IPS-18c (cell line): ENCODE results near the gene KCNK7.
A peak's percentile ranks its signal among the peaks of the same experiment; 100 is the strongest.

ENCODE experiments used
- H3K4me3 ChIP-seq: 2 replicates; pipeline ENCODE4 v1.7.0; 2013; ENCODE audit warnings: low read depth, mild to moderate bottlenecking, low read length, moderate library complexity; ENCODE audit not compliant: insufficient read depth
- H3K9me3 ChIP-seq: one replicate; pipeline ENCODE4 v1.6.1; 2013; ENCODE audit warnings: mild to moderate bottlenecking, low read length, moderate library complexity; ENCODE audit not compliant: control insufficient read depth, insufficient read depth

Gene KCNK7

DNA sequence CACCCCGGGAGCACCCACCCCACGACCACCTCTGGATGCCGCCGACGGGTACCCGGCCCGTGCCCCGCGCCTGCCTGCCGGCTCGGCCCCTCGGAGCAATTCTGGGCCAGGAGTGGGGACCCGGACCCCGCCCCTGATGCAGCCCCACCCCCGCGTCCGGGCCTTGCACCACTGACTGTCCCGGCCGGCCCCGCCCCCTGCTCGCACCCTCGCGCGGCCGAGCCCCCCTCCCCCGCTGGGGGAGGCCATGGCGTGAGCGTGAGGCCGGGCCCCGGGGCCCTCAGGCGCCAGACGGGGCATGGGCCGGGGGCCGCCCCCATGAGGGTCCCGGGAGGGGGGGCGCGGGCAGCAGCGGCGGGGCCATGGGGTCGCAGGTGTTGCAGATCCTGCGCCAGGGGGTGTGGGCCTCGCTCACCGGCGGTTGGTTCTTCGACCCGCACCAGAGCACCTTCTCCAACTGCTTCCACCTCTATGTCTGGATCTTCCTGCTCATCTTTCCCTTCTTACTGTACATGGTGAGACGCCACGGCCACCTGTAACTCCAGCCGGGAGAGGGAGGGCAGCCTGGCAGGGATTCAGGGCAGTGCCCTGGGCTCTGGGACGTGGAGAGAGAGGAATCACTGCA is 20.5 kb upstream of the KCNK7 start:
- peak overlapping the region; percentile 89 for H3K4me3 ChIP-seq
- H3K9me3 ChIP-seq = peaks cover 3% of the 10 kb centered on the region

DNA sequence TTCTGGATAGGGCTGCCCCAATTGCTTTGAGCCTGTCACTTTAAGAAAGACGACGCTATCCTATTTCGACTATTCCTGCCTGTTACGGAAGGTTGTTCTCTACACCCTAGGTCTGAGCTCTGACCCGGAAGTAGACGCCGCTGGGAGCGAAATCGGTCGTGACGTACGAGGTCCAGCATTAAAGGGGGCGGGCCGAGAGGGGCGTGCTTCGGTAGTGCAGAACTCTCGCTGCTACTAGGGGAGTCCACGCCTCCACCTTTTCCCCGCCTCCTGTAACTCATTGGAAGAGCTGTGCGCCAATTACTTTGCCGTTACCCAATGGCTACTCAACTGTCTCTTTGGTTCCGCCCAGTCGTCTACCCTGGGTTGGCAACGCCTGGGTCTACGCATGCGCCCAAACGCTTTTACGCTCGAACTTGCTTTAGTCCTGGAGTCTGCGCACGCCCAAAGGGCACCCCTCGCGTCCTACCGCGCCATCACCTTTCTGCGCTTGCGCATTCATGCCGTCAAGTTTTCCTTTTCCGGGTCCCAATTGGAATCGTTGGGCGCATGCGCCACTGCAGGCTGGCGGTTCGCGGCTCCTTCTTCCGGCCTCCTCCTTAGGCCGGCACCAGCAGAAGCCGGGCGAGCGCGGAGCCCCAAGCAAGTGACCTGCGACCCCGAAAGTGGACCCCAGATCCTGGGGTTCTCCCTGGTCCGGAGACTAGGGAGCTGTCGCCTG is 19.8 kb upstream of the KCNK7 start, which contains the start of gene PCNX3:
Gene PCNX3 (plus strand): TSS at position 548 of the 721 bp plus-strand sequence. CDS start 536 bp downstream, outside the sequence.
- H3K4me3 ChIP-seq = peak within 1 kb of the TSS; percentile 89
- peaks cover 3% of the 10 kb centered on the region for H3K9me3 ChIP-seq

DNA sequence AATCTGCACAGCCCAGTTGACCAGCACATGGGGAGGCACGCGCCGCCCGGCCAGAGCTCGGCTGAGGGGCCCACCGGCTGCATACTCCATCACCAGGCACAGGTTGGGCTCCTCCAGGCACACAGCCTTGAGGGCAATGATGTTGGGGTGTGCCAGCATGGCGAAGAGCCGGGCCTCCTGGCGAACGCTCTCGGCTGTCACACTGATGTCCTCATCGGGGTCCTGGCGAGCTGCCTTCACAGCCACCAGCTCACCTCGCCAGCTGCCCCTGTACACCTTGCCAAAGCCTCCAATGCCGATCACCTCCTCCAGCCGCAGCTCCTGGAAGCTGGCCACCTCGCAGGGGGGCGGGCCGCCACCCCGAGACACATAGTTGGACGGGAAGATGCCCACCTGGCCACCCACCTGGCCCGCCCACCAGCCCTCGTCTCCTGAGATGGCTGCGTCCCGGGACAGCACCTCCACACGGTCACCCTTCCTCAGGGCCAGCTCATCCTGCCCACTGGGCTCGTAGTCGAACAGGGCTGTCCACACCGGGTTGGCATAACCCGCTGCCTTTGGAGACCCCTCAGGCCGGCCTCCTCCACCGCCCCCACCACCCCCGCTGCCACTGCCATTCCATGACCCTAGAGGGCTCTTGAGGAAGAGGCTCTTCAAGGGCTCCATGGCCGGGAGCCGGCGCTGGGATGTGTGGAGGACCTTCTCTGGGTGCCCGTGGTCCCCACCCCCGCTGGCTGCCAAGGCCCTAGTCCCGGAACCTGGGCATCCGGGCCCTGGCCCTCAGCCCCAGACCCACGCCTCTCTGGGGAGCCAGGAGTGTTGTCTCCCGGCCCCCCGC is 17.7 kb upstream of the KCNK7 start:
- Histone ChIP-seq H3K4me3 (peak overlapping the region; percentile 82), H3K9me3 (peaks cover 3% of the 10 kb centered on the region)

DNA sequence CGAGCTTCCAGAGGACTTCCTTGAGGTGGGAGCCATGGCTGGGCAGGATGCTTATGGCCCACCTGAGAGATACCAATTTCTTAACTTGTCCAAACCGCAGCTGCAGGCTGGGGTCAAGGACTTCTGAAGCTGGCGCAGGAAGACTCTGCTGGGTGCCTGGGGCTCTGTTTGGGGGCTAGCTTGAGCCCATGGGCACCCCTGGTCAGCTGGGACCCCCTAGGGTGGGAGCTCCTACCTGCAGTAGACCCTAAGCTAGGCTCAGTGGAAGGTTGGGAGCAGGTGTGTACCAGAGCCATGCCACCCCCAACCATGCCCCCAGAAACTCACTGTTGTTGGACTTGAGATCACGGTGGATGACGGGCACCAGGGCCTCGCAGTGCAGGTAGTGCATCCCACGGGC is 17.1 kb upstream of the KCNK7 start:
- Histone ChIP-seq H3K4me3 (peak overlapping the region; percentile 6; the same call in 1 of the 2 replicates), H3K9me3 (peaks cover 5% of the 10 kb centered on the region)

- peaks cover 5% of the 10 kb centered on the region for H3K9me3 ChIP-seq
- H3K4me3 ChIP-seq = no peak overlapping the region
Measured at GRCh38 chr11:65611758-65612603, 16.4 kb upstream of the KCNK7 start.

DNA sequence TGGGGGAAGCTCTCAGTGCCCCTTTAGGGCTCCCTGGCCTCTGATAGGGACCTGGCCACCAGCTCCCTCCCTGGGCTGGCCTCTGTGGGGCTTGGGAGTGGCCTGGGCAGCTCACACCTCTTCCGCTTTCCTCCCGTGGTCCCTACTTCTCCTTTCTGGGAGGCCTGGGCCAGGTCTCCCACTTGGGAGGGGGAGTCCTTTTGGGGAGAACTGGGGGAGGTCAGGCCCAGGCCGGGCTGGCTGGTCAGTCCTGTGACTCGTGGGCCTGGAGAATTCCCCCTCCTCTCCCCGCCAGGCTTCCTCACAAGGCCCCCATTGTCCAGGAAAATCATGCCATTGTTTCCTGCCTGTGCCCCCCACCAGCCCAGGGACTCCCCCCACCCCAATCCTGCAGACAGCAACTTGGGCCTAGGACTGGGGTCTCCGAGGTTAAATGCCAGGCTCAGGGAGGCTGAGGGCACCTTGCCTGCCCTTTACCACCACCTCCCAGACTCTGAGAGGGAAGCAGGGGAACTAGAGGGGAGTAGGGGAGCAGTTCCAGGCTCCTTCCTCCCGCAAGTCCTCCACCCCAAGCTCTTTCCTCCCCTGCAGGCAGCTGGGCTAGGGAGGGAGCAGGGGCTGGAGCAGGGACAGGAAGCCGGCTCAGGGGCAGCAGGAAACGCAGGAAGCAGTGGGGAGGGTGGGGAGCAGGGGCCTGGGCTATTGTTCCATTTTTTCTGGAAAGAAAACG is 15.6 kb upstream of the KCNK7 start:
- Histone ChIP-seq H3K9me3 (peaks cover 3% of the 10 kb centered on the region), H3K4me3 (no peak overlapping the region)

DNA sequence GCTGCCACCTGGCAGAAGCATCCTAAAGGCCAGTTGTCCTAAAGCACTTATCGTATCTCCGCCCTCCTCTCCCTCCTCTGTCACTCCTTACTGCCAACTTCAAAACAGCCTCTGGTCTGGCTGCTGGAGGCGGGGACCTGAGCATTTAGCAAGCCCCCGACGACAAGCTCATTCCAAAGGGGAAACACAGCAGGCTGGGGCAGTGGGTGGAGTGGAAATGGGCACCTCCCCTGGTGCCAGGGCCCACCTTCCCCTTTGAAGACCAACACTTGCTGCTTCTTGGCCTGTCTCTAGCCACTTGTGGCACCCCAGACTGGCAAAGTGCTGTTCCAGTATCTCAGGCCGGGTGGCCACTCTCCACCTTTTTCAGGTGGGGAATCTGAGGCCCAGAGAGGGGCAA is 14.8 kb upstream of the KCNK7 start:
- Histone ChIP-seq H3K9me3 (peaks cover 2% of the 10 kb centered on the region), H3K4me3 (no peak overlapping the region)

DNA sequence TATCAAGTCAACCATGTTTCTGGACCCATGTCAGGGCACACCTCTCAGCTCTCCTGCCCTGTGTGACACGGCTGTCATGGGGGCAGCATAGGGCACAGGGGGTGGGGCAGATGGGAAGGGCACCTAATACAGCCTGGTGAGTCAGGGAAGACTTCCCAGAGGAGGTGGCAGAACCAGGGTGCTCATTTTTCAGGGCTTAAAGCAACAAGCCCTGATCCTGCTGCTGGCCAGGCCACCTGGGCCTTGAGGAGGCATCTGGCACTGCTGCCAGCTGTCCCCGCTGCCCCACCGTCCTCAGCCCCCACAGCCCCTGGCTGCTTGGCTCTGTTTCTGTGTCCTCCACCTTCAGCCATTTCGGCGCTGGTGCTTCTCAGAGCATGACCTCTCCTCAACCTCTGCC is 14.1 kb upstream of the KCNK7 start:
- peaks cover 2% of the 10 kb centered on the region for H3K9me3 ChIP-seq
- H3K4me3 ChIP-seq = no peak overlapping the region

DNA sequence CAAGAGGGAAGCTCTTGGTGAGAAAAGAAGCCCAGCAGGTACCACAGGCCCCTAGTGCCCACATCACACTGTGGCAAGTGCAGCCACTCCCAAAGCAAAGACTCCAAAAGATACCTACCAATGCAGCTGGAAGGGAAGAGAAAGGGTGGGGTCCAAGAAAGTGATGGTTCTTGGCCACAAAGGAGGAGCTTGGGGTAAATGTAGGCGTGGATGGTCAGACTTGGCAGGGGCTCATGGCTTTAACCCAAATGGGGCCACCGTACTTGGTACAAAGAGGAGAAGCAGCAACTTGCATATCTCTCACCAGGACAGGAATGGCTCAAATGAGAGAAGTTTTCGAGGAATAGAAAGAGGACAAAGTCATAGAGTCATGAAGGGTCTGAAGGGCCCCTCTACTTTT is 13.6 kb upstream of the KCNK7 start:
- H3K9me3 ChIP-seq = peaks cover 2% of the 10 kb centered on the region
- no peak overlapping the region for H3K4me3 ChIP-seq

- peak overlapping the region; percentile 44 for H3K4me3 ChIP-seq
- peaks cover 2% of the 10 kb centered on the region for H3K9me3 ChIP-seq
Measured at GRCh38 chr11:65607614-65608426, 12.2 kb upstream of the KCNK7 start.

- H3K4me3 ChIP-seq = peak overlapping the region; percentile 44
Measured at GRCh38 chr11:65606876-65607613, 11.4 kb upstream of the KCNK7 start.

GRCh38 chr11:65604258-65604657 is 8.7 kb upstream of the KCNK7 start:
- Histone ChIP-seq H3K4me3 (no peak overlapping the region), H3K9me3 (peaks cover 2% of the 10 kb centered on the region)

More at GRCh38 chr11:65606876-65607613, 11.4 kb upstream of the KCNK7 start:
- peaks cover 2% of the 10 kb centered on the region for H3K9me3 ChIP-seq

DNA sequence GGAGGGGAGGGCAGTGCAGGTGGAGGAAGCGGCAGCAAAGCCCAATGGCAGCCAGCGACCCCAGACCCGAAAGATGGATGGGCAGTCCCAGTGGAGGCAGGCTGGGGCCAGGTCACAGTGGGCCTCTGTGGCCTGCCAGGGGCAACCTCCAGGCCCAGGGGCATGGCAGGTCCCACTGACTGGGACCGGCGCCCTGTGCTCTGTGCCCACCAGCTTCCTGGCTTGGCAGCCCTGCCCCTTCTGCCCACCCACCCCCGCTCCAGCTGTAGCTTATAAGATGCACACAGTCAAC is 4.3 kb upstream of the KCNK7 start:
- no peak overlapping the region for H3K4me3 ChIP-seq

DNA sequence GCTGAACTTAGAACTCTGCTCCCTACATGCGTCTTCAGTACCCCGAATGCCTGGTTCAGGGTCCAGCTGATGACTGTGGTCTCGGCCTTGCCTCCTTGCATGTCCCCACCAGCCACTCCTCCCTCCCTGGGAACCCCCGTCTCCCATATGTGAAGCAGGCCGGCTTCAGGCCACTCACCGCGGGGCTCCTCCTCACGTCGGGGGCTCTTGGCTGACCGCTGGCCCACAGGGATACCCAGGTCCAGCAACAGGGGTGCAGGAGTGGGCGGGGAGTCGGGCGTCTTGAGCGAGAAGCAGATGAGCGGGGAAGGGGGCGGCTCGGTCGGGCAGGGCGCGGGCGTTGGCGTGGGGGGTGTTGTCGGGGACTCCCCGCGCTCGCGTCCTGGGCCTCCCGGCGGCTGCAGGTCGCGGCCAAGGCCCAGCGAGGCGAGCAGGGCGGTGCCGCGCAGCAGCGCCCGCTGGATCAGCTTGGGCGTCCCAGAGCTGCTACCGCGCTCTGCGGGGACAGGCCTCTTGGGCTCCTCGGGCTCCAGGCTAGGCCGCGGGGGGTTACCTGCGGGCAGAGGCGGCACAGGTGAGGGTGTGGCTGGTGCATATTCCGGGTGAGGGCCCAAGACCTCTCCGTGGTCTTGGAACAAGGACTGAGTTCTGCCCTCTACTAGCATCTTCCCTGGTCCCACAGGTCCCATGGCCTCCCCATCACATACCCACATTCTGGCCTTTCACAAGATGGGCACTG is 3.8 kb upstream of the KCNK7 start:
- Histone ChIP-seq H3K4me3 (no peak overlapping the region), H3K9me3 (peaks cover 2% of the 10 kb centered on the region)

More for the DNA sequence above, 4.3 kb upstream of the KCNK7 start:
- peaks cover 1% of the 10 kb centered on the region for H3K9me3 ChIP-seq

GRCh38 chr11:65598258-65598699 is 2.7 kb upstream of the KCNK7 start:
- peaks cover 2% of the 10 kb centered on the region for H3K9me3 ChIP-seq
- H3K4me3 ChIP-seq = no peak overlapping the region
